Kidney (tissue), 14 donors: ENCODE data around the gene PHYHIPL. TPM values are rescaled to one million over a fixed set of nuclear protein-coding genes. Genes with fewer than 3 reads are reported as not detected.

Experiments
- DNase-seq, 5 donors: peaks; one replicate each; pipeline ENCODE4 v3.0.0-alpha.2; 2013 to 2020
- FAIRE-seq: peaks from 2 replicates; lab custom pipeline; 2012; peaks lifted over from hg19 to GRCh38; lab: Jason Lieb, UNC
- H3K27ac ChIP-seq, 2 donors: one replicate each; pipeline ENCODE4 v1.7.0; 2013; ENCODE audit warnings: low read depth in 2 of 2, low read length in 2 of 2, inconsistent platforms in 1 of 2
- H3K27me3 ChIP-seq: one replicate; pipeline ENCODE4 v1.7.1; 2013; ENCODE audit warnings: low read length, inconsistent platforms; ENCODE audit not compliant: control insufficient read depth, insufficient read depth
- H3K36me3 ChIP-seq, 3 donors: one replicate each; pipeline versions ENCODE4 v1.7.0 to v1.7.1; 2013; ENCODE audit warnings: low read length in 3 of 3, control low read depth in 1 of 3, inconsistent platforms in 1 of 3; ENCODE audit not compliant: insufficient read depth in 3 of 3, control insufficient read depth in 2 of 3
- H3K4me1 ChIP-seq, 3 donors: one replicate each; pipeline versions ENCODE4 v1.7.0 to v1.7.1; 2013; ENCODE audit warnings: low read length in 3 of 3, inconsistent platforms in 1 of 3, low read depth in 1 of 3; ENCODE audit not compliant: control insufficient read depth in 2 of 3, insufficient read depth in 2 of 3
- H3K4me3 ChIP-seq, 3 donors: one replicate each; pipeline versions ENCODE4 v1.7.0 to v1.8.1; 2013; ENCODE audit warnings: low read length in 3 of 3, control low read depth in 1 of 3, inconsistent platforms in 1 of 3
- H3K9ac ChIP-seq, 3 donors: one replicate each; pipeline versions ENCODE4 v1.7.0 to v1.7.1; 2013; ENCODE audit warnings: low read length in 3 of 3, control low read depth in 1 of 3, inconsistent platforms in 1 of 3
- H3K9me3 ChIP-seq, 3 donors: one replicate each; pipeline versions ENCODE4 v1.7.0 to v1.7.1; 2013; ENCODE audit warnings: low read length in 3 of 3, control low read depth in 1 of 3, inconsistent platforms in 1 of 3; ENCODE audit not compliant: control insufficient read depth in 2 of 3, insufficient read depth in 1 of 3
- intact Hi-C: fragments of 100-400 bp; cut with DNase I; formaldehyde crosslinking; loops from one replicate; pipeline ENCODE4 v1.11.1; 2022
- polyA plus RNA-seq: library from polyadenylated mRNA; stranded (reverse); fragments of 350-450 nt; fragmentation: Illumina TruSeq; extraction: RNeasy Lipid Tissue Mini Kit (QIAGEN cat#74804); gene quantifications from one replicate; pipeline ENCODE4 v1.2.3, GENCODE V29; 2014; ENCODE audit warnings: low read depth, low replicate concordance; ENCODE audit not compliant: insufficient read depth
- total RNA-seq: library from RNA; stranded (reverse); fragmentation: NEBNext Ultra II Directional; extraction: Animal tissue kit (Norgen Biotek cat#: 25700); gene quantifications from one replicate; pipeline ENCODE4 v1.2.1, GENCODE V29; 2021
- TF ChIP-seq, protein P1 (sequence below): IDR thresholded peaks from 3 replicates; pipeline ENCODE4 v1.5.1; 2012; ENCODE audit warnings: mild to moderate bottlenecking, moderate library complexity, borderline replicate concordance; ENCODE audit not compliant: insufficient read depth; ENCODE audit errors: extremely low read depth
- donor health status: control.
- donor health status: control.
- donor health status: control.
- donor health status: control.
- donor health status: control.
- donor health status: DM: yes; HTN: yes; CAD: no.
- donor health status: Normal renal cell carcinoma (clear cell type).

PHYHIPL gene
- total and polyA plus RNA-seq, 2 donors from 2014 or later = 12.0 to 19.2 TPM

DNA sequence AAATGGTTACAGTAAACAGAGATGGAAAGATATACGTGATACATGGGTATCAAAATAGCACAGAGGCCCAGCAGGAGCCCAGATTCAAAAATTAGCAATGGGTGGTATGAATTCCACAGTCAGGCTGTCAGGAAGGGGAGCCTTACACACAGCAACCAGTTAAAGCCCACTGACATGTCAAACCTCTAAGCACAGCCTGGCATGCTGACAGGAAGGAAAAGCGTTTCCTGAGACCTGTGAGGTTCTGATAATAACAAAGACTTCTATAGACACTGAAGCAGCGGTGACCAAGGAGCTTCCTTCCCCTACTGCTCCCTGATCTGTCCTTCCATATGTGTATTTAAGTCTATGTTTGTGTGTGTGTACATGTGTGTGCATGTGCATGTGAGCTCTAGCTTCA is 89.9 kb downstream of the PHYHIPL start:
- H3K27ac ChIP-seq = no peak overlapping the region
- no peaks in the 10 kb centered on the region for H3K9me3 ChIP-seq
- TF ChIP-seq, protein P1, sequence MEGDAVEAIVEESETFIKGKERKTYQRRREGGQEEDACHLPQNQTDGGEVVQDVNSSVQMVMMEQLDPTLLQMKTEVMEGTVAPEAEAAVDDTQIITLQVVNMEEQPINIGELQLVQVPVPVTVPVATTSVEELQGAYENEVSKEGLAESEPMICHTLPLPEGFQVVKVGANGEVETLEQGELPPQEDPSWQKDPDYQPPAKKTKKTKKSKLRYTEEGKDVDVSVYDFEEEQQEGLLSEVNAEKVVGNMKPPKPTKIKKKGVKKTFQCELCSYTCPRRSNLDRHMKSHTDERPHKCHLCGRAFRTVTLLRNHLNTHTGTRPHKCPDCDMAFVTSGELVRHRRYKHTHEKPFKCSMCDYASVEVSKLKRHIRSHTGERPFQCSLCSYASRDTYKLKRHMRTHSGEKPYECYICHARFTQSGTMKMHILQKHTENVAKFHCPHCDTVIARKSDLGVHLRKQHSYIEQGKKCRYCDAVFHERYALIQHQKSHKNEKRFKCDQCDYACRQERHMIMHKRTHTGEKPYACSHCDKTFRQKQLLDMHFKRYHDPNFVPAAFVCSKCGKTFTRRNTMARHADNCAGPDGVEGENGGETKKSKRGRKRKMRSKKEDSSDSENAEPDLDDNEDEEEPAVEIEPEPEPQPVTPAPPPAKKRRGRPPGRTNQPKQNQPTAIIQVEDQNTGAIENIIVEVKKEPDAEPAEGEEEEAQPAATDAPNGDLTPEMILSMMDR = no peak
- no peaks in the 10 kb centered on the region for H3K27me3 ChIP-seq
- no peak overlapping the region for H3K4me3 ChIP-seq
- H3K4me1 ChIP-seq = no peaks in the 10 kb centered on the region
- peaks cover 0 to 2% (median 0%) of the 10 kb centered on the region in 3 donors for H3K36me3 ChIP-seq
- intact Hi-C loops = no loop called here
- no peak overlapping the region for H3K9ac ChIP-seq
- peak in 1 of 5 donors; percentile 35 for DNase-seq
- no peak for FAIRE-seq

DNA sequence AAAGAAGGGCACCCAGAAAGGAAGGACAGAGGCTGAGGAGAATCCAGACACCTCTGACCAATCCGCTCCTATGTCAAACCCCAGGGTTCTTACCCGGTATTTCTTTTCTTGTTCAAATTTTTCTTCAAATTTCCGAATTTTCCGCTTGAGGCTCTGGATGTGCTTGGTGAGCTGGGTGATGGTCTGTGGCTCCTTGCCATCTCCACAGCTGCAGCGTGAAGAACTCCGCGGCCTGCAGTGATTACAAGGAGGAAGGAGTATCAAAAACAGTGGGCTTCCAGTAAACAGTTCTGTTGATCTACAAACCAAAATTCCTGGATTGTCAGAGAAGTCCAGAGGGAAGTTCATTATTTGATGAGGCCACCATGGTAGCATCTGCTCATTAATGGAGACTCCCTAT is 92.0 kb downstream of the PHYHIPL start:
- no peaks in the 10 kb centered on the region for H3K9me3 ChIP-seq
- H3K36me3 ChIP-seq = peaks cover 0 to 2% (median 0%) of the 10 kb centered on the region in 3 donors
- no peaks in the 10 kb centered on the region for H3K4me1 ChIP-seq
- no peak overlapping the region for H3K27ac ChIP-seq
- intact Hi-C loops = no loop called here
- no peak overlapping the region for H3K9ac ChIP-seq
- H3K4me3 ChIP-seq = no peak overlapping the region
- TF ChIP-seq, protein P1 = no peak
- FAIRE-seq (no peak), DNase-seq (no peak)
- H3K27me3 ChIP-seq = no peaks in the 10 kb centered on the region

DNA sequence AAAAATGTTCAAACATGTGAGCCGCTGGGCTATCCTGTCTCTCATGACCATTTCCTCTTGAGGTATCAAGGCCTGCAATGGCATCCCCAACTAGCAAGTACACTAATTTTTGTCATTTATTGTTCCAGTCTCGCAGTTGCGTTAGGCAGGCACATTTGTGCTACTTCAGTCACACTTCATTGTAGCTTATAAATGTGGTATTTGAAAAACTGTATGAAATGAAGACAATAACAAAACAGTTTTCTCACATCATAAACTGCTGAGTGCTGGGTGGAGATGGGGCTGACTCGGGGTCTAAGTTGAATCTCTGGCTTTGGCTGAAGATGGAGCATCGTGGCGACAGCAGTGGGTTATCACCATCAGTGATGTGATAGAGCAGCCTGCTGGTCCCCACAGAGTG is 93.2 kb downstream of the PHYHIPL start:
- intact Hi-C loops = no loop called here
- H3K27me3 ChIP-seq = no peaks in the 10 kb centered on the region
- DNase-seq = no peak

More for the DNA sequence above, 93.2 kb downstream of the PHYHIPL start:
- peaks cover 0 to 2% (median 0%) of the 10 kb centered on the region in 3 donors for H3K36me3 ChIP-seq
- no peaks in the 10 kb centered on the region for H3K9me3 ChIP-seq
- no peak overlapping the region for H3K4me3 ChIP-seq
- no peak for FAIRE-seq
- TF ChIP-seq, protein P1 = no peak
- no peak overlapping the region for H3K9ac ChIP-seq
- no peak overlapping the region for H3K27ac ChIP-seq
- H3K4me1 ChIP-seq = no peaks in the 10 kb centered on the region
